ENCODE results near the gene TIGD6. TPM values are rescaled to one million over a fixed set of nuclear protein-coding genes. Genes with fewer than 3 reads are reported as not detected.

TIGD6 gene
- total and polyA plus RNA-seq, 4 donors, result 1.3 to 2.9 (median 2.1) TPM

DNA sequence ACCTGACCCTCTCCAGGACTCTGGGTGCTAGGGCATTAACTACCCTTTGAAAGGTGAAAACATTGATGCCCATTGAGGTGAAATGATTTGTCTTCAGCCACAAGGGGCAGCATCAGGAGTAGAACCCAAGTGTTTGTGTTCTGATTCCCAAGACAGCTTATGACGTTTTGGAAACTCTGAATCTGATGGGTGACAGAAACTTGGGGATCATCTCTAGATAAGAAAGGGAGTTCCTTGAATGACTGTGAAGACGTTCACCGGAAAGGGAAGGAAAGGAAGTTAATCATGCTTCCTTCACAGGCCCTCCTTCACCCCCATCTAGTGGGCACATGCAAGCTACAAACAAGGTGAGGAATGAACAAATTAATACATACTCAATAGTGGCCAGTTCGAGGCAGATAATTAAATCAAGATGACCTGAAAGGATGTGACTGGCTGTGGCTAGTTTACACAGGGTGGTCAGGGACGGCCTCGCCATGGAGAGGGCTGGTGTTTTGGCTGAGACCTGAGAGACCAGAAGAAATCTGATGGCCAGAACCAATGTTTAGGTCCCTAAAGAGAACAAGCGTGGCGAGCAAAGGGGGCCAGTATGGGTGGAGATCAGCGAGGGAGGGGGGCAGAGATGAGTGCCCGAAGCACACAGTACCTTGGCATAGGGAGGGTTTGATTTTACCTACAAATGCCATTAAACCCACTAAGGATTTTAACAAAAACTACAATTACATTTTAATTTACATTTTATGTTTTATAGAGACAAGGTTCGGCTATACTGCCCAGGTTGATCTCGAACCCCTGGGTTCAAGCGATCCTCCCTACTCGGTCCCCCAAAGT is 40.8 kb downstream of the TIGD6 start:
- H3K27ac ChIP-seq (ENCODE audit: low read depth in 1 of 2, low read length in 2 of 2), result peak overlapping the region; percentile 46 to 47
- no peaks in the 10 kb centered on the region for H3K27me3 ChIP-seq (ENCODE audit: control insufficient read depth in 4 of 4, insufficient read depth in 4 of 4, low read length in 3 of 4)
- no peak for DNase-seq (ENCODE audit: low spot score)
- no peaks in the 10 kb centered on the region for H3K9me3 ChIP-seq (ENCODE audit: control insufficient read depth in 4 of 4, low read length in 3 of 4)
- WGBS, result 41% methylated on average over 14 of the region's 14 CpGs
- H3K4me1 ChIP-seq (ENCODE audit: control insufficient read depth in 4 of 4, insufficient read depth in 4 of 4, low read length in 3 of 4), result peaks cover 0 to 11% (median 6%) of the 10 kb centered on the region in 4 donors
- H3K9ac ChIP-seq (ENCODE audit: low read depth in 1 of 2, low read length in 2 of 2), result peak overlapping the region; percentile 20 to 60
- no peaks in the 10 kb centered on the region for H3K36me3 ChIP-seq (ENCODE audit: control insufficient read depth in 4 of 4, insufficient read depth in 3 of 4, low read depth in 1 of 4, low read length in 3 of 4)
- H3K4me3 ChIP-seq (ENCODE audit: low read depth in 1 of 3, low read length in 3 of 3), result peak overlapping the region; percentile 21 to 67 (median 65)
- TF ChIP-seq YY1 (IDR thresholded peaks at IDR 0.05) (no peak), RXRA (IDR thresholded peaks at IDR 0.05) (no peak), HNF4A (conservative IDR thresholded peaks at IDR 0.05) (no peak), RAD21 (IDR thresholded peaks at IDR 0.05) (peak; percentile 19 to 34)
- TF ChIP-seq, protein P1, sequence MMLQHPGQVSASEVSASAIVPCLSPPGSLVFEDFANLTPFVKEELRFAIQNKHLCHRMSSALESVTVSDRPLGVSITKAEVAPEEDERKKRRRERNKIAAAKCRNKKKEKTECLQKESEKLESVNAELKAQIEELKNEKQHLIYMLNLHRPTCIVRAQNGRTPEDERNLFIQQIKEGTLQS (IDR thresholded peaks at IDR 0.05), result no peak
- TF ChIP-seq, protein P2, sequence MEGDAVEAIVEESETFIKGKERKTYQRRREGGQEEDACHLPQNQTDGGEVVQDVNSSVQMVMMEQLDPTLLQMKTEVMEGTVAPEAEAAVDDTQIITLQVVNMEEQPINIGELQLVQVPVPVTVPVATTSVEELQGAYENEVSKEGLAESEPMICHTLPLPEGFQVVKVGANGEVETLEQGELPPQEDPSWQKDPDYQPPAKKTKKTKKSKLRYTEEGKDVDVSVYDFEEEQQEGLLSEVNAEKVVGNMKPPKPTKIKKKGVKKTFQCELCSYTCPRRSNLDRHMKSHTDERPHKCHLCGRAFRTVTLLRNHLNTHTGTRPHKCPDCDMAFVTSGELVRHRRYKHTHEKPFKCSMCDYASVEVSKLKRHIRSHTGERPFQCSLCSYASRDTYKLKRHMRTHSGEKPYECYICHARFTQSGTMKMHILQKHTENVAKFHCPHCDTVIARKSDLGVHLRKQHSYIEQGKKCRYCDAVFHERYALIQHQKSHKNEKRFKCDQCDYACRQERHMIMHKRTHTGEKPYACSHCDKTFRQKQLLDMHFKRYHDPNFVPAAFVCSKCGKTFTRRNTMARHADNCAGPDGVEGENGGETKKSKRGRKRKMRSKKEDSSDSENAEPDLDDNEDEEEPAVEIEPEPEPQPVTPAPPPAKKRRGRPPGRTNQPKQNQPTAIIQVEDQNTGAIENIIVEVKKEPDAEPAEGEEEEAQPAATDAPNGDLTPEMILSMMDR (IDR thresholded peaks at IDR 0.05; ENCODE audit: low read depth, low read length, missing input control), result peak; percentile 24

DNA sequence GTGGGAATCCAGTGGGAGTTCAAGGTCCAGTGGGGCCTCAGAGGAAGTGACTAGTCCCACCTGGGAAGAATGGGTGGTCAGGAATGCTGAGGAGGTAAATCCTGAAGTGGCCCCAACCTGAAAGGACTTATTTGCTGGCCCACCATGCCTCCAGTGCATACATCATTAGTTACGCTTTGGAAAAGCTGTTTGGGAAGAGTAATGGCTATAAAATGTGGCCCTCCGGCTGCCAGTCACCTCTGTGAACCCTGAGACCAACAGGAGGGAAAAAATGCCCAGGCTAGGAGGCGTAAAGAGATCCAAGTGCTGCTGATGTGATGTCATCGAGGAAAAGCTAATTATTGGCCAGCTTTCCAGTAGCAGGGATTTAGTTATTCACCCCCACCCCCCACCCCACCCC is 42.6 kb downstream of the TIGD6 start:
- Histone ChIP-seq H3K27ac (ENCODE audit: low read depth in 1 of 2, low read length in 2 of 2) (no peak overlapping the region), H3K4me3 (ENCODE audit: low read depth in 1 of 3, low read length in 3 of 3) (no peak overlapping the region), H3K9me3 (ENCODE audit: control insufficient read depth in 4 of 4, low read length in 3 of 4) (no peaks in the 10 kb centered on the region), H3K36me3 (ENCODE audit: control insufficient read depth in 4 of 4, insufficient read depth in 3 of 4, low read depth in 1 of 4, low read length in 3 of 4) (no peaks in the 10 kb centered on the region), H3K27me3 (ENCODE audit: control insufficient read depth in 4 of 4, insufficient read depth in 4 of 4, low read length in 3 of 4) (no peaks in the 10 kb centered on the region), H3K9ac (ENCODE audit: low read depth in 1 of 2, low read length in 2 of 2) (no peak overlapping the region), H3K4me1 (ENCODE audit: control insufficient read depth in 4 of 4, insufficient read depth in 4 of 4, low read length in 3 of 4) (peaks cover 0 to 11% (median 6%) of the 10 kb centered on the region in 4 donors)
- TF ChIP-seq GABPA (IDR thresholded peaks at IDR 0.05 in 1 of 2, conservative IDR thresholded peaks at IDR 0.05 in 1 of 2), result no peak
- no peak for TF ChIP-seq HNF4A (conservative IDR thresholded peaks at IDR 0.05)
- DNase-seq (ENCODE audit: low spot score), result no peak
- WGBS, result 93% methylated on average over 4 of the region's 4 CpGs

DNA sequence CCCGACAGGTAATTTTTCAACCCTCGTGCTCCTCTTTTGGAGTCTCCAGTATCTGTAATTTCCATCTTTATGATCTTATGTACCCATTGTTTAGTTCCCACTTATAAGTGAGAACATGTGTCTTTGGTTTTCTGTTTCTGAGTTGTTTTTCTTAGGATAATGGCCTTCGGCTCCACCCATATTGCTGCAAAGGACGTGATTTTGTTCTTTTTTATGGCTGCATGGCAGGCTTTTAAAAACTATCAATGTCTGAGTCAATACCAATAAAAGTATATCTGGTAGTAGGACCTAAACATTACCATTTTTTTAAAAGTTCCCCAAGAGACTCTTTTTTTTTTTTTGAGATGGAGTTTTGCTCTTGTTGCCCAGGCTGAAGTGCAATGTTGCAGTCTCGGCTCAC is 43.8 kb downstream of the TIGD6 start:
- 72% methylated on average over 5 of the region's 5 CpGs for WGBS
- H3K27me3 ChIP-seq (ENCODE audit: control insufficient read depth in 4 of 4, insufficient read depth in 4 of 4, low read length in 3 of 4), result no peaks in the 10 kb centered on the region
- H3K4me1 ChIP-seq (ENCODE audit: control insufficient read depth in 4 of 4, insufficient read depth in 4 of 4, low read length in 3 of 4), result peaks cover 0 to 11% (median 6%) of the 10 kb centered on the region in 4 donors
- TF ChIP-seq, protein P1 (IDR thresholded peaks at IDR 0.05), result no peak
- no peak for TF ChIP-seq HNF4A (conservative IDR thresholded peaks at IDR 0.05)
- H3K9ac ChIP-seq (ENCODE audit: low read depth in 1 of 2, low read length in 2 of 2), result no peak overlapping the region
- no peak overlapping the region for H3K27ac ChIP-seq (ENCODE audit: low read depth in 1 of 2, low read length in 2 of 2)
- H3K9me3 ChIP-seq (ENCODE audit: control insufficient read depth in 4 of 4, low read length in 3 of 4), result no peaks in the 10 kb centered on the region
- no peaks in the 10 kb centered on the region for H3K36me3 ChIP-seq (ENCODE audit: control insufficient read depth in 4 of 4, insufficient read depth in 3 of 4, low read depth in 1 of 4, low read length in 3 of 4)
- H3K4me3 ChIP-seq (ENCODE audit: low read depth in 1 of 3, low read length in 3 of 3), result no peak overlapping the region
- no peak for DNase-seq (ENCODE audit: low spot score)

DNA sequence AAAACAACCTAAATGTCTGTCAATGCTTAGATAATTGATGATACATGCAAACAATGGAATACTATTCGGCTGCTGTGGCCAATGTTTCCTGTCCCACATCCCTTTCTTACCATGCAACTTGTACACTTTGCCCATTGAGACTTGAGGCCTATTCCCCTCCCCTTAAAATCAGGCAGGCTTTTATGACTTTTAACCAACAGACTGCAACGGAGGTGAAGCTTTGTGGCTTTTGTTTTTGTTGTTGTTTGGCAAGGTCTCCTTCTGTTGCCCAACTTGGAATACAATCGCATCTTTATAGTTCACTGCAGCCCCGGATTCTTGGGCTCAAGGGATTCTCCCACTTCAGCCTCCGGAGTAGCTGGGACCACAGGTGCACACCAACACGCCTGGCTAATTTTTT is 45.7 kb downstream of the TIGD6 start:
- H3K36me3 ChIP-seq (ENCODE audit: control insufficient read depth in 4 of 4, insufficient read depth in 3 of 4, low read depth in 1 of 4, low read length in 3 of 4), result no peaks in the 10 kb centered on the region
- DNase-seq (ENCODE audit: low spot score), result no peak
- WGBS, result 85% methylated on average over 6 of the region's 6 CpGs
- no peaks in the 10 kb centered on the region for H3K9me3 ChIP-seq (ENCODE audit: control insufficient read depth in 4 of 4, low read length in 3 of 4)
- no peaks in the 10 kb centered on the region for H3K4me1 ChIP-seq (ENCODE audit: control insufficient read depth in 4 of 4, insufficient read depth in 4 of 4, low read length in 3 of 4)
- no peak overlapping the region for H3K27ac ChIP-seq (ENCODE audit: low read depth in 1 of 2, low read length in 2 of 2)
- H3K4me3 ChIP-seq (ENCODE audit: low read depth in 1 of 3, low read length in 3 of 3), result no peak overlapping the region
- no peak overlapping the region for H3K9ac ChIP-seq (ENCODE audit: low read depth in 1 of 2, low read length in 2 of 2)
- no peaks in the 10 kb centered on the region for H3K27me3 ChIP-seq (ENCODE audit: control insufficient read depth in 4 of 4, insufficient read depth in 4 of 4, low read length in 3 of 4)
- no peak for TF ChIP-seq NR2F2 (IDR thresholded peaks at IDR 0.05)
- TF ChIP-seq EGR1 (IDR thresholded peaks at IDR 0.05; ENCODE audit: low read depth in 2 of 2), result no peak
- TF ChIP-seq HNF4A (conservative IDR thresholded peaks at IDR 0.05), result no peak
- TF ChIP-seq, protein P2 (IDR thresholded peaks at IDR 0.05; ENCODE audit: low read depth, low read length, missing input control), result no peak
- TF ChIP-seq, protein P3, sequence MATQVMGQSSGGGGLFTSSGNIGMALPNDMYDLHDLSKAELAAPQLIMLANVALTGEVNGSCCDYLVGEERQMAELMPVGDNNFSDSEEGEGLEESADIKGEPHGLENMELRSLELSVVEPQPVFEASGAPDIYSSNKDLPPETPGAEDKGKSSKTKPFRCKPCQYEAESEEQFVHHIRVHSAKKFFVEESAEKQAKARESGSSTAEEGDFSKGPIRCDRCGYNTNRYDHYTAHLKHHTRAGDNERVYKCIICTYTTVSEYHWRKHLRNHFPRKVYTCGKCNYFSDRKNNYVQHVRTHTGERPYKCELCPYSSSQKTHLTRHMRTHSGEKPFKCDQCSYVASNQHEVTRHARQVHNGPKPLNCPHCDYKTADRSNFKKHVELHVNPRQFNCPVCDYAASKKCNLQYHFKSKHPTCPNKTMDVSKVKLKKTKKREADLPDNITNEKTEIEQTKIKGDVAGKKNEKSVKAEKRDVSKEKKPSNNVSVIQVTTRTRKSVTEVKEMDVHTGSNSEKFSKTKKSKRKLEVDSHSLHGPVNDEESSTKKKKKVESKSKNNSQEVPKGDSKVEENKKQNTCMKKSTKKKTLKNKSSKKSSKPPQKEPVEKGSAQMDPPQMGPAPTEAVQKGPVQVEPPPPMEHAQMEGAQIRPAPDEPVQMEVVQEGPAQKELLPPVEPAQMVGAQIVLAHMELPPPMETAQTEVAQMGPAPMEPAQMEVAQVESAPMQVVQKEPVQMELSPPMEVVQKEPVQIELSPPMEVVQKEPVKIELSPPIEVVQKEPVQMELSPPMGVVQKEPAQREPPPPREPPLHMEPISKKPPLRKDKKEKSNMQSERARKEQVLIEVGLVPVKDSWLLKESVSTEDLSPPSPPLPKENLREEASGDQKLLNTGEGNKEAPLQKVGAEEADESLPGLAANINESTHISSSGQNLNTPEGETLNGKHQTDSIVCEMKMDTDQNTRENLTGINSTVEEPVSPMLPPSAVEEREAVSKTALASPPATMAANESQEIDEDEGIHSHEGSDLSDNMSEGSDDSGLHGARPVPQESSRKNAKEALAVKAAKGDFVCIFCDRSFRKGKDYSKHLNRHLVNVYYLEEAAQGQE (IDR thresholded peaks at IDR 0.05), result no peak
- no peak for TF ChIP-seq FOXA2 (IDR thresholded peaks at IDR 0.05)
- no peak for TF ChIP-seq JUND (IDR thresholded peaks at IDR 0.05)
- no peak for TF ChIP-seq RAD21 (IDR thresholded peaks at IDR 0.05)
- TF ChIP-seq HNF4G (IDR thresholded peaks at IDR 0.05), result no peak
